Duodenal mucosa (tissue), 2 donors: ENCODE data around the gene PYGM.

Experiments
- H3K27ac ChIP-seq: one replicate; pipeline ENCODE4 v1.7.0; 2013; ENCODE audit warnings: low read depth, low read length
- H3K27me3 ChIP-seq, 2 donors: one replicate each; pipeline ENCODE4 v1.7.0; 2013; ENCODE audit warnings: low read length in 2 of 2, control low read depth in 1 of 2; ENCODE audit not compliant: insufficient read depth in 2 of 2, control insufficient read depth in 1 of 2
- H3K36me3 ChIP-seq, 2 donors: one replicate each; pipeline ENCODE4 v1.7.0; 2013; ENCODE audit warnings: low read length in 2 of 2, control low read depth in 1 of 2; ENCODE audit not compliant: insufficient read depth in 2 of 2, control insufficient read depth in 1 of 2
- H3K4me1 ChIP-seq, 2 donors: one replicate each; pipeline ENCODE4 v1.7.0; 2013; ENCODE audit warnings: low read length in 2 of 2, control low read depth in 1 of 2; ENCODE audit not compliant: insufficient read depth in 2 of 2, control insufficient read depth in 1 of 2
- H3K4me3 ChIP-seq, 2 donors: one replicate each; pipeline ENCODE4 v1.7.0; 2013; ENCODE audit warnings: low read length in 2 of 2, low read depth in 1 of 2
- H3K9ac ChIP-seq, 2 donors: one replicate each; pipeline ENCODE4 v1.7.0; 2013; ENCODE audit warnings: low read length in 2 of 2, low read depth in 1 of 2
- H3K9me3 ChIP-seq, 2 donors: one replicate each; pipeline ENCODE4 v1.7.0; 2013; ENCODE audit warnings: low read length in 2 of 2, control low read depth in 1 of 2; ENCODE audit not compliant: control insufficient read depth in 1 of 2

Gene PYGM

GRCh38 chr11:64759722-64760719, at the start of gene PYGM:
PYGM (minus strand) TSS chr11:64759974; CDS start chr11:64759898, 76 bp downstream.
- H3K9me3 ChIP-seq: no peaks in the 10 kb centered on the region
- H3K4me1 ChIP-seq: peaks cover 0 to 18% of the 10 kb centered on the region in 2 donors
- H3K4me3 ChIP-seq: no peak within 1 kb of the TSS
- no peaks in the 10 kb centered on the region for H3K27me3 ChIP-seq
- no peak within 1 kb of the TSS for H3K27ac ChIP-seq
- H3K36me3 ChIP-seq: peaks cover 26 to 34% of the 10 kb centered on the region in 2 donors
- no peak within 1 kb of the TSS for H3K9ac ChIP-seq

GRCh38 chr11:64805481-64805880, 45.7 kb upstream of the PYGM start:
- peaks cover 28 to 31% of the 10 kb centered on the region in 2 donors for H3K4me1 ChIP-seq
- no peaks in the 10 kb centered on the region for H3K9me3 ChIP-seq
- H3K36me3 ChIP-seq: peaks cover 16 to 17% of the 10 kb centered on the region in 2 donors
- no peak overlapping the region for H3K4me3 ChIP-seq
- H3K27me3 ChIP-seq: no peaks in the 10 kb centered on the region
- no peak overlapping the region for H3K27ac ChIP-seq
- H3K9ac ChIP-seq: no peak overlapping the region

GRCh38 chr11:64804346-64805210, 44.8 kb upstream of the PYGM start:
- Histone ChIP-seq H3K36me3 (peaks cover 16 to 17% of the 10 kb centered on the region in 2 donors), H3K9ac (no peak overlapping the region), H3K27ac (no peak overlapping the region), H3K9me3 (no peaks in the 10 kb centered on the region), H3K4me1 (peaks cover 27% of the 10 kb centered on the region in 2 donors), H3K27me3 (no peaks in the 10 kb centered on the region), H3K4me3 (no peak overlapping the region)

- peaks cover 23 to 24% of the 10 kb centered on the region in 2 donors for H3K4me1 ChIP-seq
- H3K4me3 ChIP-seq: peak overlapping the region; percentile 70 to 73
- no peaks in the 10 kb centered on the region for H3K9me3 ChIP-seq
- peaks cover 16 to 17% of the 10 kb centered on the region in 2 donors for H3K36me3 ChIP-seq
- no peaks in the 10 kb centered on the region for H3K27me3 ChIP-seq
- peak overlapping the region; percentile 55 to 59 for H3K9ac ChIP-seq
- peak overlapping the region; percentile 43 for H3K27ac ChIP-seq
Observed at GRCh38 chr11:64803846-64804345, 44.1 kb upstream of the PYGM start.

- Histone ChIP-seq H3K4me3 (peak within 1 kb of the TSS; percentile 73), H3K9ac (peak within 1 kb of the TSS; percentile 55 to 59), H3K27ac (peak within 1 kb of the TSS; percentile 56), H3K36me3 (peaks cover 16 to 17% of the 10 kb centered on the region in 2 donors), H3K9me3 (no peaks in the 10 kb centered on the region), H3K4me1 (peaks cover 23 to 24% of the 10 kb centered on the region in 2 donors), H3K27me3 (no peaks in the 10 kb centered on the region)
Observed at GRCh38 chr11:64803158-64803845, 43.5 kb upstream of the PYGM start, which contains the start of gene MAP4K2. MAP4K2 (minus strand) TSS chr11:64803214; CDS start chr11:64803149, 65 bp downstream.

GRCh38 chr11:64802370-64803157, 42.8 kb upstream of the PYGM start:
- peak overlapping the region; percentile 10 to 47 for H3K9ac ChIP-seq

GRCh38 chr11:64801561-64802369, 42.0 kb upstream of the PYGM start:
- Histone ChIP-seq H3K4me1 (peaks cover 23 to 24% of the 10 kb centered on the region in 2 donors), H3K9ac (peak overlapping the region in 1 of 2 donors; percentile 18), H3K27ac (peak overlapping the region; percentile 44), H3K36me3 (peaks cover 16 to 17% of the 10 kb centered on the region in 2 donors), H3K27me3 (no peaks in the 10 kb centered on the region), H3K4me3 (peak overlapping the region; percentile 62 to 73), H3K9me3 (no peaks in the 10 kb centered on the region)

More at GRCh38 chr11:64802370-64803157, 42.8 kb upstream of the PYGM start:
- H3K27me3 ChIP-seq: no peaks in the 10 kb centered on the region
- peak overlapping the region; percentile 62 to 73 for H3K4me3 ChIP-seq
- H3K4me1 ChIP-seq: peaks cover 23 to 24% of the 10 kb centered on the region in 2 donors
- no peaks in the 10 kb centered on the region for H3K9me3 ChIP-seq
- H3K27ac ChIP-seq: peak overlapping the region; percentile 42
- peaks cover 16 to 17% of the 10 kb centered on the region in 2 donors for H3K36me3 ChIP-seq

GRCh38 chr11:64801158-64801464, 41.3 kb upstream of the PYGM start:
- peaks cover 23 to 24% of the 10 kb centered on the region in 2 donors for H3K4me1 ChIP-seq
- H3K27me3 ChIP-seq: no peaks in the 10 kb centered on the region
- H3K36me3 ChIP-seq: peaks cover 12 to 21% of the 10 kb centered on the region in 2 donors
- H3K4me3 ChIP-seq: no peak overlapping the region
- H3K9ac ChIP-seq: no peak overlapping the region
- no peaks in the 10 kb centered on the region for H3K9me3 ChIP-seq
- no peak overlapping the region for H3K27ac ChIP-seq
